ENCODE data around the gene ARL8A. TPM values are rescaled to one million over a fixed set of nuclear protein-coding genes. Genes with fewer than 3 reads are reported as not detected.

Gene ARL8A
- total and polyA plus RNA-seq, 2 experiments from 2014 or later, result 32.7 to 56.0 TPM

DNA sequence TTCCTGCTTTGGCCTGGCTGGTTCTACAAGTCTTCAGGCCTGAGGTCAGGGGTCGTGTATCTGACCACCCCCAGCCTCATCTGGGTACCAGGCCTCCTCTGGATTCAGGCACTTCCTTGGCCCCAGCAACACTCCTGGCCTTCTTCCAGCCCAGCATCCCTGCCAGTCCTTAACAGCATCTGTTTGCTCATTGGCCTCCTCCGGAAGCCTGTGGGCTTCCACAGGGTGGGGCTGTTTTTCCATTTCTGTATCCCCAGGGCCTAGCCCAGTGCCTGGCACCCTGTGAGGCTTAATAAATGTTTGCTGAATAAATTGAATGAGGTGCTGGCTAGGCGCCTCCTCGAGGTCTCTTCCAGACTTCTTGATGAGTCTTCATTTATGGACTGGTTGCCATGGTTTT is 43.4 kb downstream of the ARL8A start:
- H4K20me1 ChIP-seq (ENCODE audit: insufficient read depth, poor library complexity, severe bottlenecking), result no peaks in the 10 kb centered on the region
- no peak for DNase-seq (ENCODE audit: low spot score)
- no peak overlapping the region for H3K4me2 ChIP-seq
- TF ChIP-seq EZH2 (IDR thresholded peaks at IDR 0.05; ENCODE audit: borderline replicate concordance), result no peak
- no peak for TF ChIP-seq EZH2phosphoT487 (IDR thresholded peaks at IDR 0.05; ENCODE audit: low read depth, severe bottlenecking, unreplicated experiment)
- TF ChIP-seq, protein P1, sequence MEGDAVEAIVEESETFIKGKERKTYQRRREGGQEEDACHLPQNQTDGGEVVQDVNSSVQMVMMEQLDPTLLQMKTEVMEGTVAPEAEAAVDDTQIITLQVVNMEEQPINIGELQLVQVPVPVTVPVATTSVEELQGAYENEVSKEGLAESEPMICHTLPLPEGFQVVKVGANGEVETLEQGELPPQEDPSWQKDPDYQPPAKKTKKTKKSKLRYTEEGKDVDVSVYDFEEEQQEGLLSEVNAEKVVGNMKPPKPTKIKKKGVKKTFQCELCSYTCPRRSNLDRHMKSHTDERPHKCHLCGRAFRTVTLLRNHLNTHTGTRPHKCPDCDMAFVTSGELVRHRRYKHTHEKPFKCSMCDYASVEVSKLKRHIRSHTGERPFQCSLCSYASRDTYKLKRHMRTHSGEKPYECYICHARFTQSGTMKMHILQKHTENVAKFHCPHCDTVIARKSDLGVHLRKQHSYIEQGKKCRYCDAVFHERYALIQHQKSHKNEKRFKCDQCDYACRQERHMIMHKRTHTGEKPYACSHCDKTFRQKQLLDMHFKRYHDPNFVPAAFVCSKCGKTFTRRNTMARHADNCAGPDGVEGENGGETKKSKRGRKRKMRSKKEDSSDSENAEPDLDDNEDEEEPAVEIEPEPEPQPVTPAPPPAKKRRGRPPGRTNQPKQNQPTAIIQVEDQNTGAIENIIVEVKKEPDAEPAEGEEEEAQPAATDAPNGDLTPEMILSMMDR (IDR thresholded peaks at IDR 0.05; ENCODE audit: poor library complexity), result no peak
- no peak overlapping the region for H2AFZ ChIP-seq
- peaks cover 11% of the 10 kb centered on the region for H3K4me1 ChIP-seq (ENCODE audit: insufficient read depth)
- no peak overlapping the region for H3K27ac ChIP-seq
- H3K27me3 ChIP-seq, result no peaks in the 10 kb centered on the region
- no peaks in the 10 kb centered on the region for H3K9me2 ChIP-seq (replicated peaks; ENCODE audit: insufficient read depth)
- WGBS (ENCODE audit: low lambda C conversion rate, missing lambda C conversion rate), result 56% methylated on average over 4 of the region's 4 CpGs
- H3K9me3 ChIP-seq (ENCODE audit: low read depth), result no peaks in the 10 kb centered on the region
- H3K79me2 ChIP-seq, result no peaks in the 10 kb centered on the region
- no peak overlapping the region for H3K4me3 ChIP-seq
- no peaks in the 10 kb centered on the region for H3K36me3 ChIP-seq (replicated peaks; ENCODE audit: insufficient read depth, low read depth)

GRCh38 chr1:202093858-202094257 is 50.7 kb downstream of the ARL8A start:
- Histone ChIP-seq H3K9me2 (replicated peaks; ENCODE audit: insufficient read depth) (no peaks in the 10 kb centered on the region), H3K36me3 (replicated peaks; ENCODE audit: insufficient read depth, low read depth) (no peaks in the 10 kb centered on the region), H3K9me3 (ENCODE audit: low read depth) (no peaks in the 10 kb centered on the region), H2AFZ (no peak overlapping the region), H3K79me2 (no peaks in the 10 kb centered on the region), H4K20me1 (ENCODE audit: insufficient read depth, poor library complexity, severe bottlenecking) (no peaks in the 10 kb centered on the region), H3K4me3 (no peak overlapping the region), H3K27ac (no peak overlapping the region), H3K4me1 (ENCODE audit: insufficient read depth) (peaks cover 1% of the 10 kb centered on the region), H3K4me2 (no peak overlapping the region), H3K27me3 (no peaks in the 10 kb centered on the region)
- no peak for DNase-seq (ENCODE audit: low spot score)
- 96% methylated on average over 6 of the region's 6 CpGs for WGBS (ENCODE audit: low lambda C conversion rate, missing lambda C conversion rate)
- TF ChIP-seq EZH2phosphoT487 (IDR thresholded peaks at IDR 0.05; ENCODE audit: low read depth, severe bottlenecking, unreplicated experiment), result no peak
- no peak for TF ChIP-seq EZH2 (IDR thresholded peaks at IDR 0.05; ENCODE audit: borderline replicate concordance)
- TF ChIP-seq, protein P1 (IDR thresholded peaks at IDR 0.05; ENCODE audit: poor library complexity), result no peak

- H3K27ac ChIP-seq, result no peak overlapping the region
- no peaks in the 10 kb centered on the region for H3K9me2 ChIP-seq (replicated peaks; ENCODE audit: insufficient read depth)
- H4K20me1 ChIP-seq (ENCODE audit: insufficient read depth, poor library complexity, severe bottlenecking), result no peaks in the 10 kb centered on the region
- no peaks in the 10 kb centered on the region for H3K36me3 ChIP-seq (replicated peaks; ENCODE audit: insufficient read depth, low read depth)
- DNase-seq (ENCODE audit: low spot score), result no peak
- no peaks in the 10 kb centered on the region for H3K79me2 ChIP-seq
- H3K4me1 ChIP-seq (ENCODE audit: insufficient read depth), result peaks cover 29% of the 10 kb centered on the region
- no peaks in the 10 kb centered on the region for H3K27me3 ChIP-seq
- H3K9me3 ChIP-seq (ENCODE audit: low read depth), result no peaks in the 10 kb centered on the region
- TF ChIP-seq, protein P1 (IDR thresholded peaks at IDR 0.05; ENCODE audit: poor library complexity), result no peak
- no peak for TF ChIP-seq EZH2phosphoT487 (IDR thresholded peaks at IDR 0.05; ENCODE audit: low read depth, severe bottlenecking, unreplicated experiment)
- TF ChIP-seq EZH2 (IDR thresholded peaks at IDR 0.05; ENCODE audit: borderline replicate concordance), result no peak
- H2AFZ ChIP-seq, result no peak overlapping the region
- H3K4me2 ChIP-seq, result no peak overlapping the region
- 95% methylated on average over 3 of the region's 3 CpGs for WGBS (ENCODE audit: low lambda C conversion rate, missing lambda C conversion rate)
- no peak overlapping the region for H3K4me3 ChIP-seq
Observed at GRCh38 chr1:202090994-202091393, 53.5 kb downstream of the ARL8A start.

GRCh38 chr1:202088206-202088605 is 56.3 kb downstream of the ARL8A start:
- H3K9me3 ChIP-seq (ENCODE audit: low read depth), result no peaks in the 10 kb centered on the region
- H3K4me1 ChIP-seq (ENCODE audit: insufficient read depth), result peaks cover 46% of the 10 kb centered on the region
- 76% methylated on average over 3 of the region's 3 CpGs for WGBS (ENCODE audit: low lambda C conversion rate, missing lambda C conversion rate)
- DNase-seq (ENCODE audit: low spot score), result peak; percentile 62
- H4K20me1 ChIP-seq (ENCODE audit: insufficient read depth, poor library complexity, severe bottlenecking), result no peaks in the 10 kb centered on the region
- no peak overlapping the region for H3K4me2 ChIP-seq
- no peaks in the 10 kb centered on the region for H3K36me3 ChIP-seq (replicated peaks; ENCODE audit: insufficient read depth, low read depth)
- H3K4me3 ChIP-seq, result no peak overlapping the region
- H3K27me3 ChIP-seq, result no peaks in the 10 kb centered on the region
- H3K79me2 ChIP-seq, result no peaks in the 10 kb centered on the region
- no peak overlapping the region for H2AFZ ChIP-seq
- H3K27ac ChIP-seq, result peak overlapping the region; percentile 41
- TF ChIP-seq EZH2 (IDR thresholded peaks at IDR 0.05; ENCODE audit: borderline replicate concordance) (no peak), EZH2phosphoT487 (IDR thresholded peaks at IDR 0.05; ENCODE audit: low read depth, severe bottlenecking, unreplicated experiment) (no peak)
- TF ChIP-seq, protein P1 (IDR thresholded peaks at IDR 0.05; ENCODE audit: poor library complexity), result no peak
- H3K9me2 ChIP-seq (replicated peaks; ENCODE audit: insufficient read depth), result no peaks in the 10 kb centered on the region

All from hepatocyte (in vitro differentiated cells).